GM12872 (cell line): ENCODE data around the gene TSHZ3.

ENCODE experiments used
- TF ChIP-seq, protein P1 (sequence below): IDR thresholded peaks from 3 replicates; pipeline ENCODE4 v1.5.1; 2011; ENCODE audit warnings: low read depth, mild to moderate bottlenecking, low read length, moderate library complexity; ENCODE audit not compliant: insufficient read depth

Gene TSHZ3

GRCh38 chr19:31339411-31339810 lies 9.8 kb downstream of the TSHZ3 start:
- TF ChIP-seq, protein P1, sequence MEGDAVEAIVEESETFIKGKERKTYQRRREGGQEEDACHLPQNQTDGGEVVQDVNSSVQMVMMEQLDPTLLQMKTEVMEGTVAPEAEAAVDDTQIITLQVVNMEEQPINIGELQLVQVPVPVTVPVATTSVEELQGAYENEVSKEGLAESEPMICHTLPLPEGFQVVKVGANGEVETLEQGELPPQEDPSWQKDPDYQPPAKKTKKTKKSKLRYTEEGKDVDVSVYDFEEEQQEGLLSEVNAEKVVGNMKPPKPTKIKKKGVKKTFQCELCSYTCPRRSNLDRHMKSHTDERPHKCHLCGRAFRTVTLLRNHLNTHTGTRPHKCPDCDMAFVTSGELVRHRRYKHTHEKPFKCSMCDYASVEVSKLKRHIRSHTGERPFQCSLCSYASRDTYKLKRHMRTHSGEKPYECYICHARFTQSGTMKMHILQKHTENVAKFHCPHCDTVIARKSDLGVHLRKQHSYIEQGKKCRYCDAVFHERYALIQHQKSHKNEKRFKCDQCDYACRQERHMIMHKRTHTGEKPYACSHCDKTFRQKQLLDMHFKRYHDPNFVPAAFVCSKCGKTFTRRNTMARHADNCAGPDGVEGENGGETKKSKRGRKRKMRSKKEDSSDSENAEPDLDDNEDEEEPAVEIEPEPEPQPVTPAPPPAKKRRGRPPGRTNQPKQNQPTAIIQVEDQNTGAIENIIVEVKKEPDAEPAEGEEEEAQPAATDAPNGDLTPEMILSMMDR, result no peak

DNA sequence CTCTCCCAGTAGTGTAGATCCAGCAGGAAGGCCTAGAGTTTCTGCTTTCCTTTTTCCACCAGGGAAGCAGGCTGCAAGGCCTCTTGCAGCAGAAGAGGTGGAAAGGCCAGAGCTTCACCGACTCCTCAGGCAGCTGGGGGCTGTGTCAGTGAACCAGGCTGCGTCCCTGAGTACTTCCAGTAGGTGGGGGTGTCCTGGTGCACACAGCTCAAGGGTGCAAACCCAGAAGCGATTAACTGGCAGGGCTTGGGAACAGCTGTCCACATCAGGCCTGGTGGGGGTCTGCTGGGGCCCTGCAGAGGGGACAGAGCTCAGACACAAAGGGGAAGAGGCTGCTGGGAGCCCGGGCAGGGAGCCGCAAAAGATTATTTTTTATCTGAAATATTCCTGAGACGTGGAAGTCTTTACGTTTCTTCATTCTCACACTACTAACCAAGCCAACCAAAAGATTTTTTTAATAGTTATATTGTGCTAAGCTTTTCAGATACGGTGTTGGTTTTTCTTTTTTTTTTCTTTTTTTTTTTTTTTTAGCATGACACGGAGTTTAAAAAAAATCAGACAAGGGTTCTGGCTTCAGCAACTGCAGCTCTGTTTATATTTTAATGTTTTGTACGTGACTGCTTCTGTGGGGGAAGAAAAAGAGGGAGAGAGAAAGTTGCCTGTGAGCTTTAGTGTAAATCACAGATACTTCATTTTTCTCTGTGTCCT lies 11.0 kb downstream of the TSHZ3 start:
- TF ChIP-seq, protein P1, result no peak

DNA sequence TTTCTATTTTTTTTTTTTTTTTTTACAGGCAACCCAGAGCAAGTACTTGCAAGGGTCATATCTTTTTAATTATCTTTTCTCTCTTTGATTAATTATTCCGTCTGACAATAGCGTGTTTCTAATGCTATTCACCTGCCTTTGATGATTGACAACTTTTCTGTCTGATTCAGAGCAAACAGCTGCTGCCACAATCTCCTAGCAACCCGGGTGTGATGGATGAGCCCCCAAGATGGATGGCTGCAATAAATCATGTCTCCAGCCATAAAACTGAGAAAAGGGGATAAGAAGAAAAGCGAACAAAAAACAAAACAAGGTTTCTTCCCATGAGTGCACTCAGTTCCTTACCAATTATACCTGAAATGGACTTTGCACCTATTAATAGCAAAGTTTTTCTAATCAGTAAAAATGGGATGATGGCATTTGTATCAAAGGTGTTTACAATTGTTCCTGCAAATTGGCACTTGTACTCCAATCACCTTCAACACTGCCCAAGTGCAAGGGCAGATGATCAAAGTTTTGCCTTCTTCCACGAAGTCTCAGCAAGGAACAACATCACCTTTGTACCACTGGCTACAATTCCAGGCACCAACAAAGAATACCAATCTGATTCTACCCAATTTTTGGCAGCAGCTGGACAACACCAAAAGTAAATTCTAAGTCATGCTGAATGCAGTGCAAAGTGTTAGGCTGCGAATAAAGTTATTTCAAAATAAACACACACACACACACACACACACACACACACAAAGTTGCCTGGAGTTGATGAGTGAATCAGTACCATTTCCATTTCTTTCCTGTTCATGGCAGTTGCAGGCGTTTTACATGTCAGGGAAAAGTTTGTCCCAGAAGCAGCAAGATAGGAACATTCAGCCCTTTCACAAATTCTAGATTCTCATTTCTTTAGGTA lies 12.0 kb downstream of the TSHZ3 start:
- TF ChIP-seq, protein P1, result no peak

DNA sequence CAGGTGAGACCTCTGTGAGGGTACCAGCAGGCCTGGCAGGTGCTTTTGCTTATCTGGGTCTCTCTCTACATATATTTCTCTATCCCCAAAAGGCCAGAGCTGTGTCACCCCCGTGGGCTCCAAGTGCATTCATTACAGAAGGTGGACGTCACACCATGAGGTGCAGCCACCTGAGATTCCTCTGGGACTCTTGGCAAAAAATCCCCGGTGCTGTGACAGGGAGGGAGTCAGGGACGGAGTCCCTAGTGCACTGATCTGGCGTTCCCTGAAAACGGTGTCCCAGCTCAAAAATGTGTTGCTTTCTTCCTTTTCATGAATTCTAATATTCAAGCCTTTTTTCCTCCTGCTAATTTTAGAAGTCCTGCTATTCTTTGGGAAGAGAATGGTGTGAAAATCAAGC lies 13.5 kb downstream of the TSHZ3 start:
- TF ChIP-seq, protein P1, result no peak

GRCh38 chr19:31334849-31335624 lies 14.2 kb downstream of the TSHZ3 start:
- TF ChIP-seq, protein P1, result no peak

- TF ChIP-seq, protein P1, result no peak
Measured at GRCh38 chr19:31334101-31334848, 15.0 kb downstream of the TSHZ3 start.
